ENCODE measurements around the gene HPCA.

The HPCA gene

DNA sequence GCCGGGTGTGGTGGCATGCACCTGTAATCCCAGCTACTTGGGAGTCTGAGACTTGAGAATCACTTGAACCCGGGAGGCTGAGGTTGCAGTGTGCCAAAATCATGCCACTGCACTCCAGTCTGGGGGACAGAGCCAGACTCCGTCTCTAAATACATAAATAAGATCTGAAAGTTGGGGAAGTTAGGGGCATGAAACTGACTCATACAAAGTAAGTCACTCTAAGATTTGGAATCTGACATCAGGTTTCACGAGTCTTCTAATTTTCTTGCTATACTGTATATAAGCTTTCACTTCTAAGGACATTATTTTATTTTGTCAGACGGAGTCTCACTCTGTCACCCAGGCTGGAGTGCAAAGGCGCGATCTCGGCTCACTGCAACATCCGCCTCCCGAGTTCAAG, 48.2 kb downstream of the HPCA start:
- DNase-seq (ENCODE audit: low read depth, low spot score) = no peak

DNA sequence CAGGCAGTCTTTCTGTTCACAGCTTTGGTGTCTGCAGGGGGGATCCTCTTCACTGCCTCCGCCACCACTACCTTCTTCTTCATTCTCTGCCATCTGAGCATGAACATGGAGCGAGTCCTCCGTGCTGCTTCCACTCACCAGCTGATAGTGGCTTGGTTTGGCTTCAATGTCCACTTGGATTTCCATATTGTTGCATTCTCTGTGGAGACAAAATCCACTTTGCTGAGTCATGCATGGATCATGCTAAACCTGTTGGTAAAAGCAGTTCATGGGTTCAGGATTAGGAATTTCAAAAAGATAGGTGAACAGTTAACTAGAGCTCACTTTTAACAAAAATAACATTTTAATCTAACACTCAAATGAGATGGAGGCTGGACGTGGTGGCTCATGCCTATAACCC, 50.8 kb downstream of the HPCA start:
- DNase-seq (ENCODE audit: low read depth, low spot score) = no peak

DNA sequence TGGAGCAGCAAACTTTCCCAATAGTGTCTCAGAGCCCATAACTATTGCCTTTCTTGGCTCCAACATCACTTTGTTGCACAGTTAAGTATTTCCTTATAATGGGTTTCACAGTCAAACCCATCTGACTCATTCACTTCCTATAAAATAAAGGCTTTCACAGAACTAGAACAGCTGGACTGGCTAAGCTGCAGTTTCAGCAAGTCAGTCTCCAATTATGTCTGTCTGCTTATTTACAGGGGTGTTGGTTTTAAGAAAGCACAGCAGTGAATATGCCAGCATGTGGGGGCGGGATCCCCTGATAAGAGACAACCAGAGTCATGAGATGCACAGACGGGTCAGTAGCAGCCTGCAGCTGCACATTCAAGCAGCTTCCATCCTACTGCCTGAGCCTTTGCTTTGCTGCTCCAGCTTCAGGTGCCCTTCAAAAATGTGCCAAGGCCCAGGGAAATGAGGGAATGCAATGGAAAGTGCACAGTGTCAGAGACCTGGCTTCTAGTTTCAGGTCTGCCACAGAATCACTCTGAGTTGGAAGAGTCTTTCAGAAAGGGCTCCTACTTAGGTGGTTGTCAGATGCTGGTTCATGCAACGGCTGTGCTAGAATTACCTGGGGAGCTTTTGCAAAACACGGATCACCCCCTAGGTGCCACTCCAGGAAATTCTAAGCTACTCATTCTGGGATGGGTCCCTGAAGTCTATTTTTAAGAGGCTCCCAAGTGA, 53.5 kb downstream of the HPCA start:
- DNase-seq (ENCODE audit: low read depth, low spot score) = peak; percentile 39

DNA sequence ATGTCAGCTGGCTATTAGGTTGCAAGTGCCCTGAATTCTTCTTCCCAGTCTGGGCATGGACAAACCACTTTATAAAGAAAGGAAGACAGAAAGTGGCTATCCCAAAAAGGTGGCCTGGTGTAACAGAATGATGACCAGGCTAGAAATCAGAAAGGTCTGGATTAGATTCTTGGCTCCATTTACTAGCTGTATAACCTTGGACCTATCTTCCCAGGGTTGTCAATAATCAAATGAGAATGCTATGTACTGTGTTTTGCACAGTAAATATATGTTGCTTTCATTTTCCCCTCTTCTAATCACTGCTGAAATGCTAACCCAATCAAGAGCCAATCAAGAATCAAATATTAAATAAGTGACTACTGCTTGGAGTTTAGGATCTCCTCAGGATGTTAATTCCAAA, 57.9 kb downstream of the HPCA start:
- DNase-seq (ENCODE audit: low read depth, low spot score) = no peak

Measured in astrocyte of the hippocampus (primary cell).